SK-N-SH treated with all-trans-retinoic acid at 6 μM for 48 hours (cell line): ENCODE measurements around the gene MFN2.

Experiments
- ARNTL ChIP-seq: fragments of 450-650 bp; formaldehyde crosslinking; IDR thresholded peaks from 2 replicates; pipeline ENCODE4 v1.5.0; 2020; ENCODE audit warnings: low read depth, mild to moderate bottlenecking, moderate library complexity, borderline replicate concordance
- BACH2 ChIP-seq: fragments of 250-450 bp; sonication (Bioruptor Pico); IDR thresholded peaks from 2 replicates; pipeline ENCODE4 v1.9.0; 2021; ENCODE audit warnings: mild to moderate bottlenecking, borderline replicate concordance
- CSDC2 ChIP-seq: fragments of 250-450 bp; sonication (Bioruptor Pico); IDR thresholded peaks from 2 replicates; pipeline ENCODE4 v1.5.0; 2020; ENCODE audit warnings: mild to moderate bottlenecking, moderate library complexity
- GLIS3 ChIP-seq: fragments of 250-450 bp; sonication (Bioruptor Pico); IDR thresholded peaks from 2 replicates; pipeline ENCODE4 v1.5.0; 2020; ENCODE audit warnings: mild to moderate bottlenecking, moderate library complexity
- PATZ1 ChIP-seq: fragments of 250-450 bp; sonication (Bioruptor Pico); IDR thresholded peaks from 2 replicates; pipeline ENCODE4 v1.8.0; 2020; ENCODE audit warnings: mild to moderate bottlenecking, moderate library complexity, borderline replicate concordance
- RARB ChIP-seq: fragments of 250-450 bp; sonication (Bioruptor Pico); IDR thresholded peaks from 2 replicates; pipeline ENCODE4 v1.8.0; 2021; ENCODE audit warnings: mild to moderate bottlenecking, moderate library complexity
- TCF4 ChIP-seq: fragments of 250-450 bp; sonication (Bioruptor Pico); IDR thresholded peaks from 2 replicates; pipeline ENCODE4 v1.8.0; 2021; ENCODE audit warnings: mild to moderate bottlenecking, moderate library complexity, borderline replicate concordance
- TOX ChIP-seq: fragments of 250-450 bp; sonication (Bioruptor Pico); IDR thresholded peaks from 2 replicates; pipeline ENCODE4 v1.8.0; 2021; ENCODE audit warnings: mild to moderate bottlenecking, moderate library complexity, borderline replicate concordance
- ZFP3 ChIP-seq: fragments of 250-450 bp; sonication (Bioruptor Pico); IDR thresholded peaks from 2 replicates; pipeline ENCODE4 v1.5.0; 2020; ENCODE audit warnings: mild to moderate bottlenecking, moderate library complexity
- ZFP30 ChIP-seq: fragments of 450-650 bp; formaldehyde crosslinking; IDR thresholded peaks from 2 replicates; pipeline ENCODE4 v1.5.0; 2022; ENCODE audit warnings: mild to moderate bottlenecking, moderate library complexity
- ZNF565 ChIP-seq: fragments of 450-650 bp; formaldehyde crosslinking; conservative IDR thresholded peaks from 2 replicates; pipeline ENCODE4 v1.5.0; 2020; ENCODE audit warnings: low read depth, mild to moderate bottlenecking, moderate library complexity
- TF ChIP-seq, protein P1 (sequence below): fragments of 250-450 bp; sonication (Bioruptor Pico); IDR thresholded peaks from 2 replicates; pipeline ENCODE4 v1.5.1; 2021; ENCODE audit warnings: mild to moderate bottlenecking, moderate library complexity
- TF ChIP-seq, protein P2 (sequence below): fragments of 250-450 bp; sonication (Bioruptor Pico); IDR thresholded peaks from 2 replicates; pipeline ENCODE4 v1.5.0; 2020; ENCODE audit warnings: mild to moderate bottlenecking, moderate library complexity

- TF ChIP-seq GLIS3 (CRISPR knock-in tag) (no peak), RARB (CRISPR knock-in tag) (no peak), PATZ1 (CRISPR knock-in tag) (no peak), BACH2 (CRISPR knock-in tag) (no peak), ZFP3 (CRISPR knock-in tag) (no peak), ARNTL (no peak), TCF4 (no peak), TOX (CRISPR knock-in tag) (no peak), ZNF565 (no peak), CSDC2 (CRISPR knock-in tag) (no peak), ZFP30 (CRISPR knock-in tag) (no peak)
- TF ChIP-seq, protein P1, sequence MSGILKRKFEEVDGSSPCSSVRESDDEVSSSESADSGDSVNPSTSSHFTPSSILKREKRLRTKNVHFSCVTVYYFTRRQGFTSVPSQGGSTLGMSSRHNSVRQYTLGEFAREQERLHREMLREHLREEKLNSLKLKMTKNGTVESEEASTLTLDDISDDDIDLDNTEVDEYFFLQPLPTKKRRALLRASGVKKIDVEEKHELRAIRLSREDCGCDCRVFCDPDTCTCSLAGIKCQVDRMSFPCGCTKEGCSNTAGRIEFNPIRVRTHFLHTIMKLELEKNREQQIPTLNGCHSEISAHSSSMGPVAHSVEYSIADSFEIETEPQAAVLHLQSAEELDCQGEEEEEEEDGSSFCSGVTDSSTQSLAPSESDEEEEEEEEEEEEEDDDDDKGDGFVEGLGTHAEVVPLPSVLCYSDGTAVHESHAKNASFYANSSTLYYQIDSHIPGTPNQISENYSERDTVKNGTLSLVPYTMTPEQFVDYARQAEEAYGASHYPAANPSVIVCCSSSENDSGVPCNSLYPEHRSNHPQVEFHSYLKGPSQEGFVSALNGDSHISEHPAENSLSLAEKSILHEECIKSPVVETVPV = no peak
- TF ChIP-seq, protein P2, sequence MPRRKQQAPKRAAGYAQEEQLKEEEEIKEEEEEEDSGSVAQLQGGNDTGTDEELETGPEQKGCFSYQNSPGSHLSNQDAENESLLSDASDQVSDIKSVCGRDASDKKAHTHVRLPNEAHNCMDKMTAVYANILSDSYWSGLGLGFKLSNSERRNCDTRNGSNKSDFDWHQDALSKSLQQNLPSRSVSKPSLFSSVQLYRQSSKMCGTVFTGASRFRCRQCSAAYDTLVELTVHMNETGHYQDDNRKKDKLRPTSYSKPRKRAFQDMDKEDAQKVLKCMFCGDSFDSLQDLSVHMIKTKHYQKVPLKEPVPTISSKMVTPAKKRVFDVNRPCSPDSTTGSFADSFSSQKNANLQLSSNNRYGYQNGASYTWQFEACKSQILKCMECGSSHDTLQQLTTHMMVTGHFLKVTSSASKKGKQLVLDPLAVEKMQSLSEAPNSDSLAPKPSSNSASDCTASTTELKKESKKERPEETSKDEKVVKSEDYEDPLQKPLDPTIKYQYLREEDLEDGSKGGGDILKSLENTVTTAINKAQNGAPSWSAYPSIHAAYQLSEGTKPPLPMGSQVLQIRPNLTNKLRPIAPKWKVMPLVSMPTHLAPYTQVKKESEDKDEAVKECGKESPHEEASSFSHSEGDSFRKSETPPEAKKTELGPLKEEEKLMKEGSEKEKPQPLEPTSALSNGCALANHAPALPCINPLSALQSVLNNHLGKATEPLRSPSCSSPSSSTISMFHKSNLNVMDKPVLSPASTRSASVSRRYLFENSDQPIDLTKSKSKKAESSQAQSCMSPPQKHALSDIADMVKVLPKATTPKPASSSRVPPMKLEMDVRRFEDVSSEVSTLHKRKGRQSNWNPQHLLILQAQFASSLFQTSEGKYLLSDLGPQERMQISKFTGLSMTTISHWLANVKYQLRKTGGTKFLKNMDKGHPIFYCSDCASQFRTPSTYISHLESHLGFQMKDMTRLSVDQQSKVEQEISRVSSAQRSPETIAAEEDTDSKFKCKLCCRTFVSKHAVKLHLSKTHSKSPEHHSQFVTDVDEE (CRISPR knock-in tag) = no peak
These were observed 48.4 kb upstream of the MFN2 start for GRCh38 chr1:11931845-11932244.
